Left ventricle myocardium inferior (tissue), 1 donor: Measurements from ENCODE around the gene CRACR2A. TPM values are rescaled to one million over a fixed set of nuclear protein-coding genes. Genes with fewer than 3 reads are reported as not detected.

Experiments
- DNase-seq: peaks from one replicate; pipeline ENCODE4 v3.0.0-alpha.2; 2020
- H3K27ac ChIP-seq: fragments of 200-600 bp; replicated peaks from 2 replicates; pipeline ENCODE4 v1.8.0; 2021
- H3K27me3 ChIP-seq: fragments of 200-600 bp; 2 replicates; pipeline ENCODE4 v1.8.0; 2021; ENCODE audit warnings: low read depth
- H3K36me3 ChIP-seq: fragments of 200-600 bp; 2 replicates; pipeline ENCODE4 v1.8.0; 2021
- H3K4me1 ChIP-seq: fragments of 200-600 bp; 2 replicates; pipeline ENCODE4 v1.8.0; 2021
- H3K4me3 ChIP-seq: fragments of 200-600 bp; 2 replicates; pipeline ENCODE4 v1.8.0; 2021; ENCODE audit warnings: mild to moderate bottlenecking, moderate library complexity
- H3K9me3 ChIP-seq: fragments of 200-600 bp; replicated peaks from 2 replicates; pipeline ENCODE4 v1.8.0; 2021
- intact Hi-C: fragments of 100-400 bp; cut with micrococcal nuclease; formaldehyde crosslinking; loops from one replicate; pipeline ENCODE4 v1.11.0; 2022
- total RNA-seq: library from RNA; stranded (reverse); fragmentation: NEBNext Ultra II Directional; extraction: Animal tissue kit (Norgen Biotek cat#: 25700); gene quantifications from one replicate; pipeline ENCODE4 v1.2.1, GENCODE V29; 2021
- TF ChIP-seq, protein P1 (sequence below): fragments of 200-600 bp; IDR thresholded peaks from 2 replicates; pipeline ENCODE4 v1.8.0; 2021; ENCODE audit warnings: antibody characterized with exemption, mild to moderate bottlenecking, borderline replicate concordance
- donor health status: DM: no; HTN: yes; CAD: no; lungs with severe emphysema.

Gene CRACR2A
- total RNA-seq, 1 donor from 2014 or later, result 7.6 TPM

DNA sequence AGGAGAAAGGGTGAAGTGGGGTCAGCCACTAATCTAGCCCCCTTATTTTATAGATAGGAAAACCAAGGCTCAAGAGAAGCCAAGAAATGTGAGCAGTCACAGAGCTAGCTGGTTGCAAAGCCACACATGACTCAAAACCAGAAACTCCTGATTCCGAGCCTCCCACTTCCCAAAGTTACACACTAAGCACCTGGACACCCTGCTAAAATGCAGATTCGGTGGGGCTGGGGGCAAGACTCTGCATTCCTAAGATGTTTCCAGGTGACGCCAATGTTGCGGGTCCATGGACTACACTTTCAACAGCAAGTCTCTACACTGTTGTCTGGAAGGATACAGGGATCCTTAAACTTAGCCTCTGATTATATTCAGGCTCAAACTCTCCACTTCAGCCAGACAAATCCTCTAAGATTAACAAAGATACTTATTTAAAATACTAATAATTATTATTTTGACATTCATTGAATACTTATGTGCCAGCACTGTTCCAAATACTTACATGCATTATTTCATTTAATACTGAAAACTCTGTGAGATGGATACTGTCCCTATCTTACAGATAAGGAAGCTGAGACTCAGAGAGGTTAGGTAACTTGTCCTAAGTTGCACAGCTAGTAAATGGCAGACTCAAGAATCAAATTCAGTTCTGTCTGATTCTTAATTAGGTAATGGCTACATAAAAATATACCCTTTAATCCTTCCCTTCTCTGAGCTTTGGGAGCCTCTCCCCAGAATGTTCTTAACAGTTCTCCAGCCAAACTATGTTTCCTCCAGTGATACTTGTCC lies 81.4 kb downstream of the CRACR2A start:
- intact Hi-C loops, result no loop called here
- Histone ChIP-seq H3K4me1 (peaks cover 36% of the 10 kb centered on the region), H3K27me3 (no peaks in the 10 kb centered on the region), H3K4me3 (no peak overlapping the region), H3K9me3 (no peaks in the 10 kb centered on the region), H3K27ac (no peak overlapping the region), H3K36me3 (peaks cover 12% of the 10 kb centered on the region)
- TF ChIP-seq, protein P1, sequence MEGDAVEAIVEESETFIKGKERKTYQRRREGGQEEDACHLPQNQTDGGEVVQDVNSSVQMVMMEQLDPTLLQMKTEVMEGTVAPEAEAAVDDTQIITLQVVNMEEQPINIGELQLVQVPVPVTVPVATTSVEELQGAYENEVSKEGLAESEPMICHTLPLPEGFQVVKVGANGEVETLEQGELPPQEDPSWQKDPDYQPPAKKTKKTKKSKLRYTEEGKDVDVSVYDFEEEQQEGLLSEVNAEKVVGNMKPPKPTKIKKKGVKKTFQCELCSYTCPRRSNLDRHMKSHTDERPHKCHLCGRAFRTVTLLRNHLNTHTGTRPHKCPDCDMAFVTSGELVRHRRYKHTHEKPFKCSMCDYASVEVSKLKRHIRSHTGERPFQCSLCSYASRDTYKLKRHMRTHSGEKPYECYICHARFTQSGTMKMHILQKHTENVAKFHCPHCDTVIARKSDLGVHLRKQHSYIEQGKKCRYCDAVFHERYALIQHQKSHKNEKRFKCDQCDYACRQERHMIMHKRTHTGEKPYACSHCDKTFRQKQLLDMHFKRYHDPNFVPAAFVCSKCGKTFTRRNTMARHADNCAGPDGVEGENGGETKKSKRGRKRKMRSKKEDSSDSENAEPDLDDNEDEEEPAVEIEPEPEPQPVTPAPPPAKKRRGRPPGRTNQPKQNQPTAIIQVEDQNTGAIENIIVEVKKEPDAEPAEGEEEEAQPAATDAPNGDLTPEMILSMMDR, result no peak
- DNase-seq, result no peak

DNA sequence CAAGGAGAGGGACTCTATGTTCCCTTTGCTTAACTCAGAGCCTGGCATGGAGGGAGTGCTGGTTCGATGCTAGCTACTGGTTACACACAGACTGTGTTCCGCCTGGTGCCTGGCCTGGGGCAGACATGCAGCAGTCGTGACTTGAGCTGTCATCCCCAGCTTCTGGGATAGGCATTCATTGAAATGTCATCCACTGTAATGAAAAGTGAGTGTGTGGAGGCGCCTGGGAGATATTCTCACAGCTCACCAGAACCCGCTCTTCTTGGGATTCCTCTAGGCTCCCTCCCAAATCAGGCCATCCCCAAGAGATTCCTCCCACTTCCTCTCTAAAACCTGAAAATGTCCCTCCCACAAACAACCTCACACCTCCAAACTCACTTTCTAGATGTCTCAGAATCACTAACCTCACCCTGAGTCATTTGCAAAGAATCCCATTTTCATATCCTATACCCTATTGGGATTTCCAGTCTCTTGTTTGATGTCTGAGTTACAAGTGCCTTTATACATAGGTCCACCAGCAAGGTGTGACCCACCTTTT lies 82.8 kb downstream of the CRACR2A start:
- H3K9me3 ChIP-seq, result no peaks in the 10 kb centered on the region
- H3K4me1 ChIP-seq, result peaks cover 35% of the 10 kb centered on the region
- no peak overlapping the region for H3K4me3 ChIP-seq
- no peaks in the 10 kb centered on the region for H3K27me3 ChIP-seq
- TF ChIP-seq, protein P1, result no peak
- no peak for DNase-seq
- peaks cover 12% of the 10 kb centered on the region for H3K36me3 ChIP-seq
- intact Hi-C loops, result no loop called here
- no peak overlapping the region for H3K27ac ChIP-seq

DNA sequence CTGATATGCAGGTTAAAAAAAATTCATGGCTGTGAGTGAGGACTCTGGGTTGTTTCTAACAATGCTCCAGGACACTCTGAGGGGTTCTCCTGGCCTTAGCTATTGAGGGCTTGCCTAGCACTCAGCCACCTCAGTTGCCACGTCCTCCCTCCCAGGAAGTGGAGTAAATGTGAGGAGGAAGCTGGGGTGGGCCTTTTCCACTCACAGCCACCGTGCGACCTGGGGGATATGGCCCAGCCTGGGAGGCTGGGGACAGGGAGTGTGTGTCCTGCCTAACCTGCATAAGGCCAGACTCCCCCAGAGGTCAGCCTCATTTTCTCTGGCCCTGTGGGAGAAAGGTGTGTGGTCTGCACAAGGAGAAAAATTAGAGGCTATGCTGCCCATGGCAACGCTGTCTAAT lies 83.3 kb downstream of the CRACR2A start:
- DNase-seq, result no peak
- no peak overlapping the region for H3K4me3 ChIP-seq
- intact Hi-C loops, result no loop called here
- H3K27me3 ChIP-seq, result no peaks in the 10 kb centered on the region
- H3K36me3 ChIP-seq, result peaks cover 12% of the 10 kb centered on the region
- TF ChIP-seq, protein P1, result no peak
- H3K9me3 ChIP-seq, result no peaks in the 10 kb centered on the region
- H3K27ac ChIP-seq, result no peak overlapping the region
- H3K4me1 ChIP-seq, result peaks cover 33% of the 10 kb centered on the region

DNA sequence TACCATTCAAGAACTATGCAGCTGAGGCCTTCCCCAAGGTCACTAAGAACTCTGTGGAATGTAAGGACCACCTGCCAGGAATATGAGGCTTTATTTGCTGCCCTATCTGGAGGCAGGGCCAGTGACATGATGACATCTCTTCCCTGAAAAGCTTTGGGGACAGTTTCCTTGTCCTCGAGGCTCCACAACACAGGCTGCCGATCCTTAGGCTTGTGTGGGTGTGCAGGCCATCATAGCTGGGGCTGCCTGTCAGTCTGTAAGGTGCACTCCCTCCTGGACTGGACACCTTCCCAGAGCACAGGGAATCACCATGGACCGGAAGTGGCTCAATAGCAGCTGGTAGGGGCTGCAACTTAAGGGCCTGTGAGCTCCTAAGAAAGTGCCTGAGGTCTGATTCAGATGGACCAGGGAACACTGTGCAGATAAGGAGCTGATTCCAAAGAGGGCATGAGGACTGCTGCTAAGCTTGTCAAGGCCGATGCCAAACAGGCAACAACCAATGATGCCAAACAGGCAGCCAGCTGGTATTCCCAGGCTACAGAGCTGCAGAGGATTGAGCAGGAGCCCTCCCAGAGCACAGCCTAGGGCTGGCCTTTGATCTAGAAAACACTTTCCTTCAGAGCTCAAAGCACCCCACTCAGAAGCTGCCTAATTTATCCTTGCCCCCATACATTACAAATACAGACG lies 84.3 kb downstream of the CRACR2A start:
- Histone ChIP-seq H3K4me3 (no peak overlapping the region), H3K4me1 (peaks cover 33% of the 10 kb centered on the region), H3K27me3 (no peaks in the 10 kb centered on the region), H3K9me3 (no peaks in the 10 kb centered on the region), H3K27ac (peak overlapping the region; percentile 24), H3K36me3 (peaks cover 6% of the 10 kb centered on the region)
- peak; percentile 33 for DNase-seq
- TF ChIP-seq, protein P1, result no peak
- intact Hi-C loops, result no loop called here

DNA sequence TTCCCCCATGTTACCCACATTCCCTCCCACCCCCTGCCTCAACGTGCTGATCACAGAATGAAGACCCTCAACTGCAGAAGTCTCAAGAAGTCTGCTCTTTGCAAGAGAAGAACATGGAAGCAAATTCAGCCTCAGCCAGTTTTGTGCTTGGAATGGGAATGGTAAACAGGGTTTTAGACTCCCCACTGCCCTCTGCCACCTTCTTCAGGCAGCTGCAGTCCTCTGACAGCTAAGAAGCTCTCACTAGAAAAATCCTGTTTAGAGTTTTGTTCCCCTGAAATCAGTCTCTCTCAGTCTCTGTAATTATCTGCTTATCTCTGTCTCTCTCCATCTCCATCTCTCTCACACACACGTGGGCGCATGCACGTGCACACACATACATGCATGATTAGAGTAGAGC lies 85.4 kb downstream of the CRACR2A start:
- Histone ChIP-seq H3K27me3 (no peaks in the 10 kb centered on the region), H3K9me3 (no peaks in the 10 kb centered on the region), H3K27ac (no peak overlapping the region), H3K4me1 (peaks cover 32% of the 10 kb centered on the region), H3K4me3 (no peak overlapping the region), H3K36me3 (no peaks in the 10 kb centered on the region)
- intact Hi-C loops, result no loop called here
- no peak for DNase-seq
- TF ChIP-seq, protein P1, result no peak
